Small intestine (tissue), 7 donors: Measurements from ENCODE around the gene FIG4. TPM values are rescaled to one million over a fixed set of nuclear protein-coding genes. Genes with fewer than 3 reads are reported as not detected.
"Not testable (repeated sequence)": the region's sequence is repeated elsewhere in the genome, so short reads cannot be mapped to it uniquely, and the experiment has no call there.

Source experiments
- DNase-seq, 2 donors: peaks; one replicate each; pipeline versions ENCODE4 v3.0.0 to v3.0.0-alpha.2; 2013
- FAIRE-seq: peaks from 2 replicates; lab custom pipeline; 2012; peaks lifted over from hg19 to GRCh38; lab: Jason Lieb, UNC
- H3K27ac ChIP-seq, 3 donors: one replicate each; pipeline ENCODE4 v1.5.1; 2013; ENCODE audit warnings: low read length in 2 of 3, mild to moderate bottlenecking in 2 of 3, control low read depth in 1 of 3, inconsistent platforms in 1 of 3, low read depth in 1 of 3, moderate library complexity in 1 of 3
- H3K27me3 ChIP-seq, 3 donors: one replicate each; pipeline ENCODE4 v1.6.1; 2013; ENCODE audit warnings: low read length in 3 of 3, inconsistent platforms in 1 of 3; ENCODE audit not compliant: control insufficient read depth in 3 of 3, insufficient read depth in 3 of 3
- H3K36me3 ChIP-seq, 3 donors: one replicate each; pipeline ENCODE4 v1.6.1; 2013; ENCODE audit warnings: low read length in 3 of 3, inconsistent platforms in 1 of 3, low read depth in 1 of 3, mild to moderate bottlenecking in 1 of 3, moderate library complexity in 1 of 3; ENCODE audit not compliant: control insufficient read depth in 3 of 3, insufficient read depth in 2 of 3
- H3K4me1 ChIP-seq, 3 donors: one replicate each; pipeline ENCODE4 v1.6.1; 2013; ENCODE audit warnings: low read length in 2 of 3, inconsistent platforms in 1 of 3, low read depth in 1 of 3, mild to moderate bottlenecking in 1 of 3, moderate library complexity in 1 of 3; ENCODE audit not compliant: control insufficient read depth in 3 of 3, insufficient read depth in 2 of 3
- H3K4me3 ChIP-seq, 3 donors: one replicate each; pipeline ENCODE4 v1.5.1; 2013; ENCODE audit warnings: low read length in 3 of 3, control low read depth in 1 of 3, inconsistent platforms in 1 of 3, low read depth in 1 of 3, mild to moderate bottlenecking in 1 of 3, moderate library complexity in 1 of 3
- H3K9me3 ChIP-seq, 2 donors: one replicate each; pipeline ENCODE4 v1.6.1; 2013; ENCODE audit warnings: low read depth in 1 of 2, low read length in 1 of 2; ENCODE audit not compliant: control insufficient read depth in 2 of 2, insufficient read depth in 1 of 2
- WGBS, 3 donors: extraction: QIAGEN DNeasy Blood & Tissue Kit; methylation state at CpG; one replicate each; pipeline ENCODE4 v1.1.7; 2013; 5-methylcytosine and 5-hydroxymethylcytosine counted together
- polyA plus RNA-seq, 4 donors: library from polyadenylated mRNA; stranded (reverse) in 3 of 4; unstranded in 1 of 4; fragments of 200-250 nt in 3 of 4; fragments of 120-200 nt in 1 of 4; gene quantifications; one replicate each; pipeline versions ENCODE4 v1.2.1 to v1.2.3, GENCODE V29; 2013
- donor health status: healthy with polysubstance abuse.
- donor health status: control.
- donor health status: control.
- donor health status: Bipolar disorder and iron deficiency.
- donor health status: healthy.

Gene FIG4
- polyA plus RNA-seq, 4 donors, result 3.8 to 14.5 (median 6.3) TPM

- no peaks in the 10 kb centered on the region for H3K4me1 ChIP-seq
- H3K27me3 ChIP-seq, result no peaks in the 10 kb centered on the region
- H3K27ac ChIP-seq, result no peak overlapping the region
- no peaks in the 10 kb centered on the region for H3K36me3 ChIP-seq
- H3K9me3 ChIP-seq, result no peaks in the 10 kb centered on the region
- FAIRE-seq, result no peak
- H3K4me3 ChIP-seq, result no peak overlapping the region
- no peak for DNase-seq
These were observed 170.8 kb downstream of the FIG4 start for GRCh38 chr6:109861946-109862345.

GRCh38 chr6:109864050-109864449, 173.0 kb downstream of the FIG4 start:
- H3K27me3 ChIP-seq, result no peaks in the 10 kb centered on the region
- WGBS, 3 donors, result 76 to 89% (median 82%) methylated on average over 2 of the region's 2 CpGs
- no peak for FAIRE-seq

GRCh38 chr6:109865968-109866367, 174.9 kb downstream of the FIG4 start:
- 66 to 77% (median 68%) methylated on average over 4 of the region's 4 CpGs for WGBS, 3 donors

More at GRCh38 chr6:109864050-109864449, 173.0 kb downstream of the FIG4 start:
- H3K4me1 ChIP-seq, result no peaks in the 10 kb centered on the region
- H3K9me3 ChIP-seq, result no peaks in the 10 kb centered on the region
- no peak for DNase-seq
- H3K4me3 ChIP-seq, result no peak overlapping the region
- H3K36me3 ChIP-seq, result no peaks in the 10 kb centered on the region
- no peak overlapping the region for H3K27ac ChIP-seq

GRCh38 chr6:109867009-109867969, 176.2 kb downstream of the FIG4 start:
- Histone ChIP-seq H3K4me1 (no peaks in the 10 kb centered on the region), H3K9me3 (no peaks in the 10 kb centered on the region), H3K27me3 (peaks cover 0 to 6% (median 0%) of the 10 kb centered on the region in 3 donors), H3K27ac (no peak overlapping the region), H3K36me3 (no peaks in the 10 kb centered on the region), H3K4me3 (no peak overlapping the region)
- FAIRE-seq (no peak), DNase-seq (peak; percentile 30 to 64)
- WGBS, 3 donors, result 16 to 32% (median 32%) methylated on average over 7 of the region's 7 CpGs

More at GRCh38 chr6:109865968-109866367, 174.9 kb downstream of the FIG4 start:
- Histone ChIP-seq H3K36me3 (no peaks in the 10 kb centered on the region), H3K9me3 (no peaks in the 10 kb centered on the region), H3K27me3 (peaks cover 0 to 6% (median 0%) of the 10 kb centered on the region in 3 donors), H3K27ac (no peak overlapping the region), H3K4me3 (no peak overlapping the region), H3K4me1 (no peaks in the 10 kb centered on the region)
- FAIRE-seq, result no peak
- DNase-seq, result no peak

GRCh38 chr6:109867970-109868358, 176.9 kb downstream of the FIG4 start:
- DNase-seq (no peak), FAIRE-seq (no peak)

GRCh38 chr6:109869398-109870088, 178.4 kb downstream of the FIG4 start:
- DNase-seq, H3K4me3 ChIP-seq, H3K27ac ChIP-seq, FAIRE-seq, H3K9me3 ChIP-seq, H3K36me3 ChIP-seq, H3K27me3 ChIP-seq, H3K4me1 ChIP-seq: not testable (repeated sequence)
- WGBS, 3 donors, result 51 to 63% (median 59%) methylated on average over 5 of the region's 5 CpGs

More at GRCh38 chr6:109867970-109868358, 176.9 kb downstream of the FIG4 start:
- WGBS, 3 donors, result 41 to 56% (median 55%) methylated on average over 2 of the region's 2 CpGs
- H3K27me3 ChIP-seq, result peaks cover 0 to 6% (median 0%) of the 10 kb centered on the region in 3 donors
- no peaks in the 10 kb centered on the region for H3K36me3 ChIP-seq
- no peaks in the 10 kb centered on the region for H3K9me3 ChIP-seq
- H3K27ac ChIP-seq, result no peak overlapping the region
- H3K4me1 ChIP-seq, result no peaks in the 10 kb centered on the region
- no peak overlapping the region for H3K4me3 ChIP-seq

- H3K27ac ChIP-seq, result no peak overlapping the region
- no peaks in the 10 kb centered on the region for H3K36me3 ChIP-seq
- H3K4me3 ChIP-seq, result no peak overlapping the region
- DNase-seq (no peak), FAIRE-seq (no peak)
- 68 to 71% (median 68%) methylated on average over 5 of the region's 5 CpGs for WGBS, 3 donors
- H3K9me3 ChIP-seq, result no peaks in the 10 kb centered on the region
- H3K27me3 ChIP-seq, result peaks cover 0 to 6% (median 0%) of the 10 kb centered on the region in 3 donors
- no peaks in the 10 kb centered on the region for H3K4me1 ChIP-seq
These were observed 179.0 kb downstream of the FIG4 start for GRCh38 chr6:109870089-109870410.

- DNase-seq (no peak), FAIRE-seq (no peak)
- Histone ChIP-seq H3K4me1 (no peaks in the 10 kb centered on the region), H3K36me3 (no peaks in the 10 kb centered on the region), H3K27ac (no peak overlapping the region), H3K4me3 (no peak overlapping the region), H3K27me3 (peaks cover 0 to 6% (median 0%) of the 10 kb centered on the region in 3 donors), H3K9me3 (no peaks in the 10 kb centered on the region)
- 54 to 74% (median 54%) methylated on average over 1 of the region's 1 CpG for WGBS, 3 donors
These were observed 181.5 kb downstream of the FIG4 start for GRCh38 chr6:109872549-109872948.
